ENCODE measurements around the gene E2F6. TPM values are rescaled to one million over a fixed set of nuclear protein-coding genes. Genes with fewer than 3 reads are reported as not detected.

Gene E2F6
- total and polyA plus RNA-seq, 2 of the 13 experiments (the other 11 are each of a cell fraction or from before 2014, with no cell fraction given), result 27.3 to 36.0 TPM

GRCh38 chr2:11506611-11506969, 40.6 kb upstream of the E2F6 start (continued):
- TF ChIP-seq ZNF709 (CRISPR knock-in tag; IDR thresholded peaks at IDR 0.05) (no peak), PRMT3 (CRISPR knock-in tag; IDR thresholded peaks at IDR 0.05; ENCODE audit: borderline replicate concordance, low read depth) (no peak), THAP9 (CRISPR knock-in tag; IDR thresholded peaks at IDR 0.05; ENCODE audit: borderline replicate concordance) (no peak), KLF13 (CRISPR knock-in tag; IDR thresholded peaks at IDR 0.05) (no peak), ZNF382 (CRISPR knock-in tag; IDR thresholded peaks at IDR 0.05; ENCODE audit: borderline replicate concordance) (no peak), TFDP2 (CRISPR knock-in tag; IDR thresholded peaks at IDR 0.05) (no peak; the same call in 1 of the 2 replicates), ZNF790 (CRISPR knock-in tag; IDR thresholded peaks at IDR 0.05; ENCODE audit: borderline replicate concordance) (no peak), ARID4A (CRISPR knock-in tag; IDR thresholded peaks at IDR 0.05; ENCODE audit: borderline replicate concordance) (peak; percentile 37; the same call in 1 of the 2 replicates), RCOR2 (CRISPR knock-in tag; IDR thresholded peaks at IDR 0.05) (peak; percentile 28; the same call in 1 of the 2 replicates), SMAD9 (CRISPR knock-in tag; IDR thresholded peaks at IDR 0.05) (no peak), EP300 (IDR thresholded peaks at IDR 0.05; ENCODE audit: low read depth in 2 of 2, low read length in 2 of 2) (peak in 1 of 2 experiments; percentile 65; a peak in 1 of 4 replicates), EP300 (CRISPR knock-in tag; IDR thresholded peaks at IDR 0.05; ENCODE audit: borderline replicate concordance) (no peak), FIP1L1 (IDR thresholded peaks at IDR 0.05; ENCODE audit: borderline replicate concordance, insufficient read depth, low read depth, low read length) (no peak), WIZ (CRISPR knock-in tag; IDR thresholded peaks at IDR 0.05) (0 out of 2 replicates have a peak, but pooled peaks have one; percentile 4), ZNF460 (CRISPR knock-in tag; IDR thresholded peaks at IDR 0.05; ENCODE audit: borderline replicate concordance) (no peak), ZNF331 (CRISPR knock-in tag; IDR thresholded peaks at IDR 0.05) (peak; percentile 62; the same call in 1 of the 2 replicates), NR0B2 (CRISPR knock-in tag; IDR thresholded peaks at IDR 0.05) (no peak), HMG20B (CRISPR knock-in tag; conservative IDR thresholded peaks at IDR 0.05) (no peak), HOXA9 (CRISPR knock-in tag; IDR thresholded peaks at IDR 0.05; ENCODE audit: borderline replicate concordance) (no peak), ZNF772 (CRISPR knock-in tag; IDR thresholded peaks at IDR 0.05) (no peak), ETV5 (CRISPR knock-in tag; IDR thresholded peaks at IDR 0.05; ENCODE audit: borderline replicate concordance) (peak; percentile 42; the same call in 1 of the 2 replicates), KDM1A (CRISPR knock-in tag; IDR thresholded peaks at IDR 0.05) (peak; percentile 61; the same call in 1 of the 2 replicates)

Data from HepG2 (cell line).